SH-SY5Y (cell line): ENCODE results near the gene ST3GAL3.

Experiments used
- GATA2 ChIP-seq: IDR thresholded peaks from 2 replicates; pipeline ENCODE4 v1.6.1; 2011; ENCODE audit warnings: mild to moderate bottlenecking, low read depth, low read length
- GATA3 ChIP-seq: IDR thresholded peaks from 2 replicates; pipeline ENCODE4 v1.6.1; 2011; ENCODE audit warnings: low read depth, mild to moderate bottlenecking, low read length, moderate library complexity

GRCh38 chr1:43716559-43717281, 9.4 kb downstream of the ST3GAL3 start:
- TF ChIP-seq GATA3, result no peak
- TF ChIP-seq GATA2, result no peak
